Calu3 (cell line): Measurements from ENCODE around the gene GPI. TPM values are rescaled to one million over a fixed set of nuclear protein-coding genes. Genes with fewer than 3 reads are reported as not detected.

Experiments
- BruUV-seq: library from RNA; stranded (reverse); fragments of 400-500 nt; replicated peaks from 2 replicates; lab custom pipeline; 2021; lab: Mats Ljungman, UMichigan
- CTCF ChIA-PET: fragments of 300-600 bp; sonication (Branson Sonifier 250); formaldehyde crosslinking; loops from one replicate; lab custom pipeline; 2022; ENCODE audit warnings: antibody characterized with exemption; lab: Charles Lee
- DNase-seq: peaks from one replicate; pipeline ENCODE4 v3.0.0; 2022
- H3K27ac Mint-ChIP-seq: one replicate; pipeline ENCODE4 v1.8.0; 2022; ENCODE audit warnings: mixed read lengths; ENCODE audit not compliant: unreplicated experiment
- H3K27me3 Mint-ChIP-seq: one replicate; pipeline ENCODE4 v1.8.0; 2022; ENCODE audit warnings: mixed read lengths; ENCODE audit not compliant: unreplicated experiment
- H3K36me3 Mint-ChIP-seq: one replicate; pipeline ENCODE4 v1.8.0; 2022; ENCODE audit warnings: mild to moderate bottlenecking, moderate library complexity, mixed read lengths; ENCODE audit not compliant: insufficient read depth, unreplicated experiment
- H3K4me1 Mint-ChIP-seq: one replicate; pipeline ENCODE4 v1.8.0; 2022; ENCODE audit warnings: mild to moderate bottlenecking, low read depth, mixed read lengths; ENCODE audit not compliant: unreplicated experiment
- H3K4me3 Mint-ChIP-seq: one replicate; pipeline ENCODE4 v1.8.0; 2022; ENCODE audit warnings: mild to moderate bottlenecking, low read depth, moderate library complexity, mixed read lengths; ENCODE audit not compliant: unreplicated experiment
- H3K9me3 Mint-ChIP-seq: one replicate; pipeline ENCODE4 v1.8.0; 2022; ENCODE audit warnings: low read depth, mixed read lengths; ENCODE audit not compliant: unreplicated experiment
- intact Hi-C: fragments of 100-400 bp; cut with micrococcal nuclease; formaldehyde crosslinking; loops from one replicate; pipeline ENCODE4 v1.10.0; 2022; ENCODE audit not compliant: unreplicated experiment
- total RNA-seq: library from RNA; stranded (reverse); gene quantifications from 2 replicates; pipeline ENCODE4 v1.2.3, GENCODE V29; 2022
- TF ChIP-seq, protein P1 (sequence below): fragments of 200-600 bp; IDR thresholded peaks from one replicate; pipeline ENCODE4 v1.8.0; 2022; ENCODE audit warnings: antibody characterized with exemption; ENCODE audit not compliant: unreplicated experiment

The GPI gene
- total RNA-seq, 1 experiment from 2014 or later: 375 TPM

DNA sequence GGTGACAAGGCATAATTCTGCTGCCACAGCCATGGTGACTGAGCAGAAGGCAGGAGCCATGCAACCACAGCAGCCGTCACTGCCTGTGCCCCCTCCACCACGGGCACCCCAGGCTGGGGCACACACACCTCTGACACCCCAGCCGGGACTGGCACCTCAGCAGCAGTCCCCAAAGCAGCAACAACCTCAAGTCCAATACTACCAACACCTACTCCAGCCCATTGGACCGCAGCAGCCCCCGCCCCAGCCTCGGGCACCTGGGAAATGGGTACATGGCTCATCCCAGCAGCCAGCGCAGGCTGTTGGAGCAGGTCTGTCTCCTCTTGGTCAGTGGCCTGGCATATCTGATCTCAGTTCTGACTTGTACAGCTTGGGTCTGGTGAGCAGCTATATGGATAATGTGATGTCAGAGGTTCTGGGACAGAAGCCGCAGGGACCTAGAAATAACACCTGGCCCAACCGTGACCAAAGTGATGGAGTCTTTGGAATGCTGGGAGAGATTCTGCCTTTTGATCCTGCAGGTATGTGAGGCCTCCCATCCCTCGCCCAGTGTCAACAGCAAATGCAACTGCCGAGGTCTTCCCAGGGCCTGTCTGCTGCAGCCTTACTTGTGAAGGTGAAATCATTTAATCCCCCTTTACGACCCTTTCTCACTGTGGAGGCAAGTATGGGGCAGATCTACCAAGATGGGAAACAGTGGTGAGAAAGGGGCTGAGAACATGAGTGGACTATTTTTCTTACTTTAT, 22.9 kb upstream of the GPI start:
- intact Hi-C loops: no loop called here
- CTCF ChIA-PET: no interaction called here
- H3K27ac Mint-ChIP-seq: no peak overlapping the region
- peaks cover 30% of the 10 kb centered on the region for H3K36me3 Mint-ChIP-seq
- no peaks in the 10 kb centered on the region for H3K9me3 Mint-ChIP-seq
- no peaks in the 10 kb centered on the region for H3K27me3 Mint-ChIP-seq
- H3K4me3 Mint-ChIP-seq: no peak overlapping the region
- BruUV-seq: no TSS peak
- TF ChIP-seq, protein P1, sequence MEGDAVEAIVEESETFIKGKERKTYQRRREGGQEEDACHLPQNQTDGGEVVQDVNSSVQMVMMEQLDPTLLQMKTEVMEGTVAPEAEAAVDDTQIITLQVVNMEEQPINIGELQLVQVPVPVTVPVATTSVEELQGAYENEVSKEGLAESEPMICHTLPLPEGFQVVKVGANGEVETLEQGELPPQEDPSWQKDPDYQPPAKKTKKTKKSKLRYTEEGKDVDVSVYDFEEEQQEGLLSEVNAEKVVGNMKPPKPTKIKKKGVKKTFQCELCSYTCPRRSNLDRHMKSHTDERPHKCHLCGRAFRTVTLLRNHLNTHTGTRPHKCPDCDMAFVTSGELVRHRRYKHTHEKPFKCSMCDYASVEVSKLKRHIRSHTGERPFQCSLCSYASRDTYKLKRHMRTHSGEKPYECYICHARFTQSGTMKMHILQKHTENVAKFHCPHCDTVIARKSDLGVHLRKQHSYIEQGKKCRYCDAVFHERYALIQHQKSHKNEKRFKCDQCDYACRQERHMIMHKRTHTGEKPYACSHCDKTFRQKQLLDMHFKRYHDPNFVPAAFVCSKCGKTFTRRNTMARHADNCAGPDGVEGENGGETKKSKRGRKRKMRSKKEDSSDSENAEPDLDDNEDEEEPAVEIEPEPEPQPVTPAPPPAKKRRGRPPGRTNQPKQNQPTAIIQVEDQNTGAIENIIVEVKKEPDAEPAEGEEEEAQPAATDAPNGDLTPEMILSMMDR: no peak
- no peak for DNase-seq
- peaks cover 3% of the 10 kb centered on the region for H3K4me1 Mint-ChIP-seq

DNA sequence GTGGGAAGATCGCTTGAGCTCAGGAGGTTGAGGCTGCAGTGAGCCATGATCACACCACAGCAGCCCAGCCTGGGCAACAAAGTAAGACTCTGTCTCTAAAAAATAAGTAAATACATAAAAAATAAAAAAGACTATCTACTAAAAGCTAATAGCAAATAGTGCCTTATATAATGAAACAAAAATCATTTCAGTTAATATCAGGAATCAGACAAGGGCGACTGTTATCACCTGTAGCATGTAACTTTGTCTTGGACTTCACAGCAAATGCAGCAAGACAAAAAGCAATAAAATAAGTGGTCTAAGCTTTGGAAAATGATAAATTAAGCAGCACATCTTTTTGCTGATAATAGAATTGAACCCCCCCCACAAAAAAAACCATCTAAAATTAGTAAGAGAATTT, 21.2 kb upstream of the GPI start:
- H3K27me3 Mint-ChIP-seq: no peaks in the 10 kb centered on the region
- H3K4me1 Mint-ChIP-seq: no peaks in the 10 kb centered on the region
- no peak for DNase-seq
- intact Hi-C loops: no loop called here
- CTCF ChIA-PET: no interaction called here
- BruUV-seq: no TSS peak
- H3K4me3 Mint-ChIP-seq: no peak overlapping the region
- no peak overlapping the region for H3K27ac Mint-ChIP-seq
- TF ChIP-seq, protein P1: no peak
- peaks cover 34% of the 10 kb centered on the region for H3K36me3 Mint-ChIP-seq
- no peaks in the 10 kb centered on the region for H3K9me3 Mint-ChIP-seq

DNA sequence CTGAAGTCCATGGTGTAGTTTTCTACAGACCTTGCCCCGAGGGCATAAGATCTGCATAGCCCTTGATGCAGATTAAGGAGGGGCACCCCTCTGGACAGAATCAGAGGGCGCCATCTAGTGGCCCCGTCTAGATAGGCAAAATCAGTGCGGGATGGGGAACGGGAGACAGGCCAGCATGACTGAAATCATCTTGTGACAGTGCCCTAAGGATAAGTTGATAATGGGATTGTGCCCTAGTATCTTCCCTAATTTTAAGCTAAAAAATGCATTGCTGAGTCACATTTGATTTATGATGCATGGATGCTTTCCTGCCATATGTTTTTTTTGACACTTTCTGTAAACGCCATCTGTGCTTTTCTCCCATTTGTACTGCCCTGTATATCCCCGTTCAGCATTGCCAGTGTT, 19.0 kb upstream of the GPI start:
- no peaks in the 10 kb centered on the region for H3K9me3 Mint-ChIP-seq
- intact Hi-C loops: no loop called here
- TF ChIP-seq, protein P1: peak; percentile 92
- H3K4me3 Mint-ChIP-seq: no peak overlapping the region
- H3K27ac Mint-ChIP-seq: no peak overlapping the region
- peak; percentile 83 for DNase-seq
- CTCF ChIA-PET: interaction anchor here (0.6 to 1.2 kb wide), 2 partner anchors 10 to 139 kb away, joined by 3 to 4 read pairs; no protein-coding TSS in a partner anchor
- BruUV-seq: no TSS peak
- H3K27me3 Mint-ChIP-seq: no peaks in the 10 kb centered on the region
- peaks cover 38% of the 10 kb centered on the region for H3K36me3 Mint-ChIP-seq
- peaks cover under 1% of the 10 kb centered on the region for H3K4me1 Mint-ChIP-seq

DNA sequence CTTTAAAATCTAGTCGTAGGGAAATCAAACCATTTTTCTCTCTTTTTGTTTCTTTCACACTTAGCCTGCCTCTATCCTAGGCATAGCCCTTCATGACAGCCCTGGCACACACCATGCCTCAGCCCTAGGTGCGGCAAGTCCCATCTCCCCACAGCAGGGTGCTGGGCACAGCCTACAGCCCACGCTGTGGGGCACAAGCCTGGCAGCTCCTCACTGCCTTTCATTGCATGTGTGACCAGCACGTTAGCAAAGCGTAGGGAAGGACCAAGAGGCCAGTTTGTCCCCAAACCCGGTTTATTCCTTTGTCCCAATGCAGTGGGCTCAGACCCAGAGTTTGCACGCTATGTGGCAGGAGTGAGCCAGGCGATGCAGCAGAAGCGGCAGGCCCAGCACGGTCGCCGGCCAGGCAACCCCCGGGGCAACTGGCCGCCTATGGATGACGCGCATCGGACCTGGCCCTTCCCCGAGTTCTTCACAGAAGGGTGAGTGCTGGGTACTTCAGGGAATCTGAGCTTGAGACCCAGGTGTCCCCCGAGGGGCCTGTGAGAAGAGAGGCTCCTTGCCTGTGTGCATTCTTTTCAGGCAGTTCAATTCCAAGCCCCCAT, 17.3 kb upstream of the GPI start:
- intact Hi-C loops: no loop called here
- TF ChIP-seq, protein P1: no peak
- CTCF ChIA-PET: interaction anchor here (0.6 kb wide), 1 partner anchor 244 kb away, joined by 3 read pairs; no protein-coding TSS in a partner anchor
- no peaks in the 10 kb centered on the region for H3K27me3 Mint-ChIP-seq
- H3K4me1 Mint-ChIP-seq: peaks cover 9% of the 10 kb centered on the region
- no peaks in the 10 kb centered on the region for H3K9me3 Mint-ChIP-seq
- H3K36me3 Mint-ChIP-seq: peaks cover 44% of the 10 kb centered on the region
- no peak overlapping the region for H3K4me3 Mint-ChIP-seq
- BruUV-seq: no TSS peak
- DNase-seq: no peak
- H3K27ac Mint-ChIP-seq: no peak overlapping the region
